Stomach (tissue), 4 donors: ENCODE measurements around the gene UCK2.

Experiments used
- CTCF ChIP-seq, 7 experiments: fragments of 450-650 bp in 4 of 7; fragments of 200-600 bp in 3 of 7; sonication (generic) in 3 of 7; IDR thresholded peaks; one replicate each; pipeline ENCODE4 v1.5.1; 2016 to 2019; ENCODE audit warnings: antibody characterized with exemption in 7 of 7, control low read depth in 2 of 7, mild to moderate bottlenecking in 1 of 7
- EP300 ChIP-seq: sonication (generic); formaldehyde crosslinking; IDR thresholded peaks from one replicate; pipeline ENCODE4 v1.6.1; 2017; ENCODE audit warnings: antibody characterized with exemption
- POLR2A ChIP-seq, 4 donors: fragments of 450-650 bp; IDR thresholded peaks; one replicate each; pipeline ENCODE4 v1.6.1; 2016; ENCODE audit warnings: antibody characterized with exemption in 4 of 4, control low read depth in 2 of 4, mild to moderate bottlenecking in 1 of 4, moderate library complexity in 1 of 4
- POLR2AphosphoS5 ChIP-seq, 3 donors: sonication (generic); formaldehyde crosslinking; IDR thresholded peaks; one replicate each; pipeline ENCODE4 v1.6.1; 2016; ENCODE audit warnings: antibody characterized with exemption in 3 of 3

GRCh38 chr1:165842023-165842670 is 14.7 kb downstream of the UCK2 start:
- no peak for TF ChIP-seq CTCF (IDR thresholded peaks at IDR 0.05)
- TF ChIP-seq POLR2A (IDR thresholded peaks at IDR 0.05) = no peak
- TF ChIP-seq POLR2AphosphoS5 (IDR thresholded peaks at IDR 0.05) = no peak
- TF ChIP-seq EP300 = no peak
